Kidney capillary endothelial cell (primary cell): Measurements from ENCODE around the gene TCF19.
"Not testable (repeated sequence)": the region's sequence is repeated elsewhere in the genome, so short reads cannot be mapped to it uniquely, and the experiment has no call there.

Experiments
- DNase-seq: peaks from one replicate; pipeline ENCODE4 v3.0.0-alpha.2; 2018; ENCODE audit warnings: low spot score

TCF19 gene

DNA sequence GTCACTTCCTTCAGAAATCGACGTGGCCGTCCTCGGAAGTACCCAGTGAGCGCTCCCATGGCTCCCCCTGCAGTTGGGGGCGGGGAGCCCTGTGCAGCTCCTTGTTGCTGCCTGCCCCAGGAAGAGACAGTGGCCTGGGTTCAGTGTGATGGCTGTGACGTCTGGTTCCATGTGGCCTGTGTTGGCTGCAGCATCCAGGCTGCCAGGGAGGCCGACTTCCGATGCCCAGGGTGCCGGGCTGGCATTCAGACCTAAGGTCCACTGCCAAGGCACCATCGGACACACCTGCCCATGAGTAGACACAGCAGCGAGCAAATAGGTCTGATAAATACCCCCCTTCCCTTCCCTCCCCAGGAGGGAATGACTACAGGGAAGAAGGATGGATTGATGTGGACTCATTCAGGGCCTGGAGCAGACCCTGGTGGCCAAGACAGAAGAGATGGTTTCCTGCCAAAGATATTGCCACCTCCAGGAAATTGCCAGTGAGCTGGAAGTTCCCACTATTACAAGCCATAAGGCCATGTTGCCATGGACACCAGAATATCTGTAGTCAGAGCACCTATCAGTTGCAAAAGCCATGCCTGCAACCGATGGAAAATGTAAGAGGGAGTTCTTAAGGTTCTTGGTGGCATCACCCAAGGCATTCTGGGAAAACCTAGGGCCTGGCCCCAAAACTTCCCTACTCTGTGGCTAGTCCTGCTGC is 4.2 kb downstream of the TCF19 start:
- no peak for DNase-seq

DNA sequence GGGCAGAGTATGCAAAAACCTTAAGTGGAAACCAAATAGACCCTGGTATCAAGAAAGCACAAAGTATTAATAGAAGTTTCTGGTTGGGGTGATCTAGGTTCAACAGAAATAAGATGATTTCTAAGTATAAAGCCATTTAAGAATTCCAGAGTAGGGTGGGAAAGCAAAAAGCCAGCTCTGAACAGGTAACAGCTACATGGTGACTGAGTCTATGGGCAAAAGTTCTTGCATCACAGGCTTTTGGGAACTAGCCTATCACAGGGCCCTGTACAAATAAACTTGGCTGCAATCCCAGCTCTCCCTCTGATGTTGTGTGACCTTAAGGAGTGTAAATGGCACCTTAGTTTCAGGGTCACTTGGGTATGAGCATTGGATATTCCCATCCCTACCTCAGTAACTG is 5.5 kb downstream of the TCF19 start:
- no peak for DNase-seq

DNA sequence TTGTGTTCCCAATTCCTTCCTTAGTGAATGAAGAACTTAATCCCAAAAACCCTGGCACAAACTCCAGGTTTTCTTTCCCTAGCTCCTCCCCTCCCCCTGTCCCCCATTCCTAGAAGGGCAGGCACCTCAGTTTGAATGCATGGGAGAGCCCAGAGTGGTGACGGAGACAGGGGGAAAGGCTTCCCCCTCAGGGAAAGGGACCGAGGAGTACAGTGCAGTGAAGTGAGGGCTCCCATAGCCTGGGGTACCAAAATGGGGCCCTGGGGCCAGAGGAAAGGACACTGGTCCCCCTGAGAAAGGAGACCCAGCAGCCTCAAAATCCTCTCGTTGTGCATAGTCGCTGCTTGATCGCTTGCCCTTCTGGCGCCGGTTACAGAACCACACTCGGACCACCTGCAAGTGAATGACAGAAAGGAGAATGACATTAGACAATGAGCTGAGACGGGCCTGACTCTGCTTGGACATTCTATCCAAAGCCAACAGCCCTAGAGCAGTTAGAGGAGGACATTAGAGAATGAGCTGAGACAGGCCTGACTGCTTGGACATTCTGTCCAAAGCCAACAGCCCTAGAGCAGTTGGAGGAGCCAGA is 6.2 kb downstream of the TCF19 start:
- not testable (repeated sequence) for DNase-seq

- DNase-seq, result not testable (repeated sequence)
Measured at GRCh38 chr6:31165064-31165832, 6.9 kb downstream of the TCF19 start.

GRCh38 chr6:31165986-31166385 is 7.6 kb downstream of the TCF19 start:
- DNase-seq, result no peak

DNA sequence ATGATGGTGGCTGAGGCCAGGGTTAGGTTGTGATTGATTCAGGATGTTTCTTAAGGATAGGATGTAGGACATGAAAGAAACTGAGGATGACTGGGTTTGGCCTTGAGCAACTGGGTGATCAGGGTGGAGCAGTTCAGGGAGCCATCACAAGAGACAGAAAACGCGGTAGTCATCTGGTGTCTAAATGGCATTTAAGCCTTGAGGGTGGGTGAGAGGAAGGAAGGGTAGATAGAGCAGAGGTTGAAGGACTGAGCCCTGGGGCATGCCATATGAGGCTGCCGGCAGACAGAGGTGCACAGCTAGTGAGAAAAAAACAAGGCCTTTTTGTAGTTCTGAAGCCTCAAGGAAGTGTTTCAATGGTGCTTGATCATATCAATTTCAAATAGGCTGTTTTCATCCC is 10.2 kb downstream of the TCF19 start:
- DNase-seq, result no peak

- DNase-seq, result no peak
Measured at GRCh38 chr6:31169123-31169857, 10.9 kb downstream of the TCF19 start.

GRCh38 chr6:31169858-31170599 is 11.6 kb downstream of the TCF19 start:
- DNase-seq, result not testable (repeated sequence)

DNA sequence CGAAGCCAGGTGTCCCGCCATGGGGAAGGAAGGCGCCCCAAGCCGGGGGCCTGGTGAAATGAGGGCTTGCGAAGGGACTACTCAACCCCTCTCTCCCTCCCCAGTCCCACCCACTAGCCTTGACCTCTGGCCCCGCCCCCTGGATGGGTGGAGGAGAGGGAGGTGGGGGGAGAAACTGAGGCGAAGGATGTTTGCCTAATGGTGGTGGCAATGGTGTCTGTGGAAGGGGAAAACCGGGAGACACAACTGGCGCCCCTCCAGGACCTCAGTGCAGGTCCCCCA is 12.2 kb downstream of the TCF19 start, which contains the start of gene POU5F1:
TSS of gene POU5F1 (minus strand) at position 83 of the 282 bp plus-strand sequence. CDS start at position 21, 62 bp downstream.
- no peak for DNase-seq

DNA sequence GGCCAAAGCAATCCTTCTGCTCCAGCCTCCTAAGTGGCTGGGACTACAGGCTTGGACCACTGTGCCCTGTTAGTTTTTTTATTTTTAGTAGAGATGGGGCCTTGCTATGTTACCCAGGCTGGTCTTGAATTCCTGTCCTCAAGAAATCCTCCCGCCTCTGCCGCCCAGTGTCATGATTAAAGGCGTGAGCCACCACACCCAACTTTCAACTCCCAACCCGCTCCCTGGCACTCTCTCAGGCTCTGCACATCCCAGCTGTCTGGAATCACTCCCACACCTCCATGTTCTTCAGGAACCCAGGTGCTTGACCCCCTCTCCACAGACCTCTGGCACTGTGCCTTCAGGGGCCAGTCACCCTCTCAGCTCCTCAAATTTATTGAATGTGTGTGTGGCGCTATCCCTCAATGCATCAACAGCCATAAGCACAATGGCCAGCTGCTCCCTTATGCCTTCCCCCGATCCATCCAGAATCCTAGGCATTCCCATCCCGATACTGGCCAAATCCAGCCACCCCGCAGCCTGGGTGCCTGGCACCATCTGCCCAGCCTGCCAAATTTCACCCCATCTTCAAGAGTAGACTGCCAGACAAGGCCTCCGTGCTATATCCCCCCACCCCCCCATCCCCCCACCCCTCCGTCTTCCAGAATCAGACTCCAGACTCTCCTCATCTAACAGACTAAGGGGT is 12.7 kb downstream of the TCF19 start:
- no peak for DNase-seq

GRCh38 chr6:31171931-31172905 is 13.8 kb downstream of the TCF19 start:
- no peak for DNase-seq

GRCh38 chr6:31172973-31173384 is 14.6 kb downstream of the TCF19 start:
- DNase-seq, result no peak

GRCh38 chr6:31173406-31173805 is 15.0 kb downstream of the TCF19 start:
- no peak for DNase-seq

DNA sequence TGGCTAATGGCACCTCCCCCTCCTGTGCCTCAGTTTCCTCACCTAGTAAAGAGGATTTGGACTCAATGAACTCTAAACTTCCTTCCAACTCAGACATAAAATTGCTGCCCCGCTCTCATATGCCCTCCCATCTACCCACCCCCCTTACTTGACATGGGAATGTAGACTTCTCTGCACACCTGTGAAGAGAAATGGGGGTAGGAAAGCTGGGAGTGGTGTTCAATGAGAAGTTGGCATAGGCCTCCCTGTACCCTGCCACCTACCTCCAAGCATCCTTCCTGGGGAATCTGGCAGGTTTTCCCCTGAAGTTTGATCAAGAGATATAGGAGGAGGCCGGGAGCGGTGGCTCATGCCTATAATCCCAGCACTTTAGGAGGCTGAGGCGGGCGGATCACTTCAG is 16.0 kb downstream of the TCF19 start:
- DNase-seq, result no peak

DNA sequence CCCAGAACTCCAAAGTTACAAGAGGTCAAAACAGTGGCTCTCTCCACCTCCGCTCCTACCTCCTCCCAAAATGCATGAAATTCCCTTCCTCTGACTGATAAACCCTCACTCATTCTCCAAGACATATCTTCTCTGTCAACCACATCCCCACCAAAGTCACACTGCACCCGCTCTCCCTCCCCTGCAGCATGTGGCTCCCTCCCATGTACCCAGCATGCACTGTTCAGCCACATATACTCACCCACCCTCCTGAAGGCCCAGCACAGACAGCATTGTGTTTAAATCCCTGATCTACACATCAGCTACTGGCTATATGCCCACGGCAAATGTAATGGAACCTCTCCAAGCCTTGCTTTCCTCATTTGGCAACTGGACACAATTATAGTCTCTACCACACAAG is 17.6 kb downstream of the TCF19 start:
- no peak for DNase-seq

GRCh38 chr6:31178143-31179041 is 20.0 kb downstream of the TCF19 start:
- no peak for DNase-seq

GRCh38 chr6:31179042-31179386 is 20.6 kb downstream of the TCF19 start:
- no peak for DNase-seq

GRCh38 chr6:31179896-31180295 is 21.5 kb downstream of the TCF19 start:
- DNase-seq, result no peak

- DNase-seq, result peak; percentile 62
Measured at GRCh38 chr6:31180500-31180899, 22.1 kb downstream of the TCF19 start.
